Muscle of leg (tissue), 11 donors: ENCODE measurements around the gene SLC22A3. TPM values are rescaled to one million over a fixed set of nuclear protein-coding genes. Genes with fewer than 3 reads are reported as not detected.
A peak's percentile ranks its signal among the peaks of the same experiment; 100 is the strongest.
"Not testable (repeated sequence)": the region's sequence is repeated elsewhere in the genome, so short reads cannot be mapped to it uniquely, and the experiment has no call there.

Experiments used
- DNase-seq: peaks from one replicate; pipeline ENCODE4 v3.0.0; 2013
- H3K27ac ChIP-seq: one replicate; pipeline ENCODE4 v1.5.1; 2013; ENCODE audit warnings: mild to moderate bottlenecking, low read length, control low read depth
- H3K27me3 ChIP-seq: one replicate; pipeline ENCODE4 v1.6.1; 2013; ENCODE audit warnings: low read length; ENCODE audit not compliant: control insufficient read depth, insufficient read depth
- H3K36me3 ChIP-seq: one replicate; pipeline ENCODE4 v1.6.1; 2013; ENCODE audit warnings: low read length; ENCODE audit not compliant: control insufficient read depth, insufficient read depth
- H3K4me1 ChIP-seq: one replicate; pipeline ENCODE4 v1.6.1; 2013; ENCODE audit warnings: low read length; ENCODE audit not compliant: control insufficient read depth, insufficient read depth
- H3K4me3 ChIP-seq: one replicate; pipeline ENCODE4 v1.5.1; 2013; ENCODE audit warnings: low read length, control low read depth
- H3K9me3 ChIP-seq: replicated peaks from 2 replicates; pipeline ENCODE4 v1.6.1; 2013; ENCODE audit warnings: low read depth, low read length; ENCODE audit not compliant: control insufficient read depth
- WGBS: methylation state at CpG from one replicate; pipeline ENCODE4 v1.1.5; 2013; ENCODE audit warnings: missing lambda C conversion rate; ENCODE audit not compliant: insufficient coverage; 5-methylcytosine and 5-hydroxymethylcytosine counted together
- polyA plus RNA-seq, 8 donors: library from polyadenylated mRNA; unstranded; fragments of 120-200 nt; gene quantifications; one replicate each; pipeline versions ENCODE4 v1.2.1 to v1.2.3, GENCODE V29; 2013; ENCODE audit warnings: inconsistent platforms in 1 of 8, low replicate concordance in 1 of 8; ENCODE audit not compliant: insufficient read length in 8 of 8, insufficient read depth in 1 of 8
- total RNA-seq: library from RNA; stranded (reverse); fragments of 120-200 nt; gene quantifications from one replicate; pipeline ENCODE4 v1.2.4, GENCODE V29; 2013

Gene SLC22A3
- total and polyA plus RNA-seq, 9 donors = 7.7 to 13.9 (median 9.6) TPM

DNA sequence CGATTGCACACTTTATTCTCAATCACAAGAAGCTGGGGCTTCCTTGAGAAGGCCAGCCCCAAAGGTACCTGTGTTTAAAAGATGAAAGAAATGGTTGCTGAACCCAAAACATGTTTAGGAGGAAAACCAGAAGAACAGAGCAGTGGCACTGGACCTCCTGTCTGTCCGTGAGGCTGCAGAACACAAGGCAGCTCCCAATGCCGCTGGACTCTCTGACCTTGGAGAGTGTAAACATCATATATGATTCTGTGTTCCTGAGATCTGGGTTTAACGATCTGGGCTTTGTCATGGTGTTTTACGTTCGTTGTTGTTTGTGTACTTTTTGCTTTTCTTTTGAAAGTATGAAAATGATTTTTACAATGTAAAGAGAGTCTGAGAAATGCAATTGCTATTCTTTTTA lies 106.1 kb downstream of the SLC22A3 start:
- no peaks in the 10 kb centered on the region for H3K27me3 ChIP-seq
- no peak for DNase-seq
- peaks cover 2% of the 10 kb centered on the region for H3K36me3 ChIP-seq
- no peaks in the 10 kb centered on the region for H3K9me3 ChIP-seq
- peaks cover 13% of the 10 kb centered on the region for H3K4me1 ChIP-seq
- H3K4me3 ChIP-seq = no peak overlapping the region
- no peak overlapping the region for H3K27ac ChIP-seq
- 80% methylated on average over 1 of the region's 6 CpGs for WGBS

DNA sequence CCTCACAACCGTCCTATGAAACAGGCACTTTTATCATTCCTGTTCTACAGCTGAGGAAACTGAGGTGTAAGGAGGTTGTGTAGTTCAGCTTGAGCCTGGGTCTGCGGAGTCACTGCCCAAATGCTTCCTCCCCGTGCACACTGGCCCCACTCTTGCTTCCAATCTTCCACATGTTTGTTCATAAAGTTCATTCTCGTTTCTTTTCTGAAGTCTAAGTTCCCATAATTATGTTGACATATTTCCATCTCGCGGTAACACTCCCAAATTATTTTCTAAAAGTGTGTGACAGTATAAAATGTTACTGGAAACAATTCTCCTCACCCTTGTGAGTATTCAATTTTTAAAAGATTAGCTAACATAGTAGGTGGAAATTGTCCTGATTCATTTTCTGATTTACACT lies 106.9 kb downstream of the SLC22A3 start:
- Histone ChIP-seq H3K36me3 (peaks cover 2% of the 10 kb centered on the region), H3K9me3 (no peaks in the 10 kb centered on the region), H3K27ac (peak overlapping the region; percentile 87), H3K4me3 (no peak overlapping the region), H3K4me1 (peaks cover 13% of the 10 kb centered on the region), H3K27me3 (no peaks in the 10 kb centered on the region)
- peak; percentile 89 for DNase-seq
- WGBS = 60% methylated on average over 1 of the region's 6 CpGs

- no peaks in the 10 kb centered on the region for H3K9me3 ChIP-seq
- H3K27me3 ChIP-seq = no peaks in the 10 kb centered on the region
- peaks cover 13% of the 10 kb centered on the region for H3K4me1 ChIP-seq
- peaks cover 2% of the 10 kb centered on the region for H3K36me3 ChIP-seq
- DNase-seq = peak; percentile 96
- peak overlapping the region; percentile 18 for H3K4me3 ChIP-seq
- 4% methylated on average over 5 of the region's 11 CpGs for WGBS
- peak overlapping the region; percentile 87 for H3K27ac ChIP-seq
Measured at GRCh38 chr6:160455541-160456213, 107.5 kb downstream of the SLC22A3 start.

- peak overlapping the region; percentile 73 for H3K27ac ChIP-seq
- H3K4me1 ChIP-seq = peaks cover 13% of the 10 kb centered on the region
- no CpG with 5 or more reads among the region's 3 CpGs for WGBS
- no peaks in the 10 kb centered on the region for H3K9me3 ChIP-seq
- H3K36me3 ChIP-seq = peaks cover 2% of the 10 kb centered on the region
- no peak for DNase-seq
- no peak overlapping the region for H3K4me3 ChIP-seq
- no peaks in the 10 kb centered on the region for H3K27me3 ChIP-seq
Measured at GRCh38 chr6:160456214-160456546, 108.0 kb downstream of the SLC22A3 start.

GRCh38 chr6:160457823-160458222 lies 109.6 kb downstream of the SLC22A3 start:
- Histone ChIP-seq H3K4me1 (peaks cover 13% of the 10 kb centered on the region), H3K36me3 (no peaks in the 10 kb centered on the region), H3K27ac (no peak overlapping the region), H3K9me3 (no peaks in the 10 kb centered on the region), H3K4me3 (no peak overlapping the region), H3K27me3 (no peaks in the 10 kb centered on the region)
- WGBS = no CpG with 5 or more reads among the region's 4 CpGs
- no peak for DNase-seq

- DNase-seq = no peak
- no peak overlapping the region for H3K27ac ChIP-seq
- H3K9me3 ChIP-seq = no peaks in the 10 kb centered on the region
- no peaks in the 10 kb centered on the region for H3K36me3 ChIP-seq
- H3K4me1 ChIP-seq = no peaks in the 10 kb centered on the region
- no peaks in the 10 kb centered on the region for H3K27me3 ChIP-seq
- WGBS = no CpG with 5 or more reads among the region's 3 CpGs
- H3K4me3 ChIP-seq = no peak overlapping the region
Measured at GRCh38 chr6:160461641-160462040, 113.5 kb downstream of the SLC22A3 start.

GRCh38 chr6:160462116-160462515 lies 113.9 kb downstream of the SLC22A3 start:
- DNase-seq = no peak
- H3K4me1 ChIP-seq = no peaks in the 10 kb centered on the region
- H3K27ac ChIP-seq = no peak overlapping the region
- no peaks in the 10 kb centered on the region for H3K9me3 ChIP-seq
- no peak overlapping the region for H3K4me3 ChIP-seq
- no peaks in the 10 kb centered on the region for H3K36me3 ChIP-seq
- no peaks in the 10 kb centered on the region for H3K27me3 ChIP-seq

- H3K4me1 ChIP-seq = no peaks in the 10 kb centered on the region
- H3K27me3 ChIP-seq = no peaks in the 10 kb centered on the region
- 83% methylated on average over 2 of the region's 3 CpGs for WGBS
- peak; percentile 19 for DNase-seq
- H3K9me3 ChIP-seq = no peaks in the 10 kb centered on the region
- H3K4me3 ChIP-seq = no peak overlapping the region
- H3K36me3 ChIP-seq = no peaks in the 10 kb centered on the region
- H3K27ac ChIP-seq = no peak overlapping the region
Measured at GRCh38 chr6:160462551-160463109, 114.5 kb downstream of the SLC22A3 start.

- no peaks in the 10 kb centered on the region for H3K27me3 ChIP-seq
Measured at GRCh38 chr6:160464744-160465143, 116.6 kb downstream of the SLC22A3 start.

GRCh38 chr6:160467261-160467871 lies 119.2 kb downstream of the SLC22A3 start:
- H3K4me1 ChIP-seq, H3K4me3 ChIP-seq, H3K36me3 ChIP-seq, H3K27ac ChIP-seq, H3K27me3 ChIP-seq, H3K9me3 ChIP-seq, DNase-seq: not testable (repeated sequence)
- 79% methylated on average over 13 of the region's 14 CpGs for WGBS

More at GRCh38 chr6:160464744-160465143, 116.6 kb downstream of the SLC22A3 start:
- no peaks in the 10 kb centered on the region for H3K9me3 ChIP-seq
- no peak overlapping the region for H3K4me3 ChIP-seq
- no peak for DNase-seq
- no CpG with 5 or more reads among the region's 3 CpGs for WGBS
- no peak overlapping the region for H3K27ac ChIP-seq
- no peaks in the 10 kb centered on the region for H3K36me3 ChIP-seq
- H3K4me1 ChIP-seq = no peaks in the 10 kb centered on the region
